Activated CD4-positive, alpha-beta memory T cell treated with anti-CD3 and anti-CD28 coated beads, Interleukin-2, amount 10 ng/mL, durations not matched to agents 7 days and 5 days (primary cell): ENCODE data around the gene RASGRF1. TPM values are rescaled to one million over a fixed set of nuclear protein-coding genes. Genes with fewer than 3 reads are reported as not detected.
"Not testable (repeated sequence)": the region's sequence is repeated elsewhere in the genome, so short reads cannot be mapped to it uniquely, and the experiment has no call there.

ENCODE experiments used
- CTCF ChIA-PET: fragments of 350-600 bp; sonication (Branson Sonifier 250); formaldehyde crosslinking; loops from one replicate; lab custom pipeline; 2021; ENCODE audit warnings: antibody characterized with exemption, inconsistent platforms; lab: Charles Lee
- POLR2A ChIA-PET: fragments of 350-600 bp; sonication (Branson Sonifier 250); formaldehyde crosslinking; loops from one replicate; lab custom pipeline; 2021; ENCODE audit warnings: antibody characterized with exemption; lab: Charles Lee
- DNase-seq: peaks from one replicate; pipeline ENCODE4 v3.0.0-alpha.2; 2020
- H3K27ac Mint-ChIP-seq: one replicate; pipeline ENCODE4 v1.8.0; 2021; ENCODE audit warnings: mild to moderate bottlenecking, mixed read lengths
- H3K27me3 Mint-ChIP-seq: one replicate; pipeline ENCODE4 v1.8.0; 2021; ENCODE audit warnings: mixed read lengths
- H3K36me3 Mint-ChIP-seq: one replicate; pipeline ENCODE4 v1.8.0; 2021; ENCODE audit warnings: low read depth, mixed read lengths
- H3K4me1 Mint-ChIP-seq: one replicate; pipeline ENCODE4 v1.8.0; 2021; ENCODE audit warnings: mixed read lengths
- H3K4me3 Mint-ChIP-seq: one replicate; pipeline ENCODE4 v1.8.0; 2021; ENCODE audit warnings: mild to moderate bottlenecking, mixed read lengths
- H3K9me3 Mint-ChIP-seq: one replicate; pipeline ENCODE4 v1.8.0; 2021; ENCODE audit warnings: mixed read lengths
- total RNA-seq, 2 experiments: library from RNA; stranded (reverse); gene quantifications; one replicate each; pipeline ENCODE4 v1.2.3, GENCODE V29; 2021

Gene RASGRF1
- total RNA-seq, 2 experiments from 2014 or later: not detected

GRCh38 chr15:79117442-79118204 lies 27.0 kb upstream of the RASGRF1 start:
- H3K36me3 Mint-ChIP-seq: no peaks in the 10 kb centered on the region
- H3K27me3 Mint-ChIP-seq: peaks cover 4% of the 10 kb centered on the region
- CTCF ChIA-PET: no interaction called here
- no peaks in the 10 kb centered on the region for H3K9me3 Mint-ChIP-seq
- POLR2A ChIA-PET: no interaction called here
- H3K4me1 Mint-ChIP-seq: no peaks in the 10 kb centered on the region
- no peak overlapping the region for H3K4me3 Mint-ChIP-seq
- no peak overlapping the region for H3K27ac Mint-ChIP-seq
- DNase-seq: no peak

GRCh38 chr15:79116771-79117170 lies 26.2 kb upstream of the RASGRF1 start:
- no peak overlapping the region for H3K4me3 Mint-ChIP-seq
- H3K27ac Mint-ChIP-seq: no peak overlapping the region
- H3K27me3 Mint-ChIP-seq: peaks cover 10% of the 10 kb centered on the region
- H3K9me3 Mint-ChIP-seq: no peaks in the 10 kb centered on the region
- ChIA-PET POLR2A (no interaction called here), CTCF (no interaction called here)
- DNase-seq: no peak
- H3K36me3 Mint-ChIP-seq: no peaks in the 10 kb centered on the region
- H3K4me1 Mint-ChIP-seq: no peaks in the 10 kb centered on the region

DNA sequence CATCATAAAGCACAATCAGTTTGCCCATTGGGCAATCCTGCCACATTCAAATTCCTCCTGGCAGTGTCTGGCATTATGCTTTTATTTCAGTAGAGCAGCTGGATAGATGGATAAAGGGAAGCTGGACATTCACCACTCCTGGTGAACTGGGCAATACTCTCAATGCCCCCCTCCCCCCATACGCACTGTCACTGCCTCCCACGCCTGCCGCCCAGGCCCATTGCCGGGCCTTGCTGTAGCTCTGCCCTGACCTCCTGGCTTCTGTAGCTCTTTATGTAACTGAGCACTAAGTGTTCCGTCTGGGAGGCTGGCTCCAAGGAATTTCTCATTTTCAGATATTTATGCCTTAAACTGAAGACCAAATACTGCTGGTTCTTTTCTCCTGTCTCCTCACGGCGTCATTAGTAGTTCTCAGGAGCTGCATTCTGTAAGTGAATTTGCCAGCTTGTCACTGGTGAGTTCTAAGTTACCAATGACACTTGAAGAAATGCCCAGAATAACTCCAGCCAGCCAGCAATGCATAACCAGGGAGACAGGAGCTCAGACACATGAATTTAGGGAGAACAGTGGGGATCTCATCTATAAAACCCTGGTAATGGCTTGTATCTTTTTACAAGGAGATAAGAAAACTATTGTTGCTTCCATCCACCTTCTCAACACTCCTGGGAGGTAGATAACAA lies 25.5 kb upstream of the RASGRF1 start:
- H3K4me1 Mint-ChIP-seq: no peaks in the 10 kb centered on the region
- CTCF ChIA-PET: no interaction called here
- no peak overlapping the region for H3K27ac Mint-ChIP-seq
- no peak for DNase-seq
- no peaks in the 10 kb centered on the region for H3K36me3 Mint-ChIP-seq
- peaks cover 10% of the 10 kb centered on the region for H3K27me3 Mint-ChIP-seq
- POLR2A ChIA-PET: no interaction called here
- no peak overlapping the region for H3K4me3 Mint-ChIP-seq
- H3K9me3 Mint-ChIP-seq: no peaks in the 10 kb centered on the region

- H3K4me1 Mint-ChIP-seq: no peaks in the 10 kb centered on the region
- H3K27ac Mint-ChIP-seq: no peak overlapping the region
- no peak overlapping the region for H3K4me3 Mint-ChIP-seq
- POLR2A ChIA-PET: no interaction called here
- no peak for DNase-seq
- H3K9me3 Mint-ChIP-seq: no peaks in the 10 kb centered on the region
- CTCF ChIA-PET: no interaction called here
- H3K36me3 Mint-ChIP-seq: no peaks in the 10 kb centered on the region
- peaks cover 20% of the 10 kb centered on the region for H3K27me3 Mint-ChIP-seq
Measured at GRCh38 chr15:79113831-79114230, 23.3 kb upstream of the RASGRF1 start.

GRCh38 chr15:79111404-79111803 lies 20.8 kb upstream of the RASGRF1 start:
- H3K27ac Mint-ChIP-seq, POLR2A ChIA-PET, H3K4me1 Mint-ChIP-seq, H3K4me3 Mint-ChIP-seq, H3K36me3 Mint-ChIP-seq, H3K9me3 Mint-ChIP-seq, DNase-seq, CTCF ChIA-PET: not testable (repeated sequence)
- peaks cover 33% of the 10 kb centered on the region for H3K27me3 Mint-ChIP-seq

DNA sequence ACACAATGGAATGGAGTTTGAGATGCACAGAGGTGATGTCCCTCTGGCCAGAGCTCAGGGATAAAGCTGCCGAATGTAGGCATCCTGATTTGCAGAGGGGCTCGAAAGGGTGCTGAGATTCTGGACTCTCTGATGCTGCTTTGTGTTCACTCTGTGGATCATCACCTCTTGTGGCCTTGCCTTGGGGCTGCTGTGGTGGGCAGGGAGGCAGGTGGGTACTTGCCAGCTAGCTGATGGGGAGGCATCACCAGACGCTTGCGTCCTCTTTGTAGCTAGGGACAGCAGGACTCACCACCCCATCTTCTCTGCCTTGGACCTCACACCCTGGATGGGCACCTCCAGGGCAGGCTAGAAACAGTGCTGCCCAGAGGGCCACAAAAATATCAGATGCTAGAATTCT lies 14.6 kb upstream of the RASGRF1 start:
- CTCF ChIA-PET: no interaction called here
- no peak overlapping the region for H3K4me3 Mint-ChIP-seq
- peaks cover 42% of the 10 kb centered on the region for H3K27me3 Mint-ChIP-seq
- POLR2A ChIA-PET: no interaction called here
- H3K27ac Mint-ChIP-seq: no peak overlapping the region
- H3K9me3 Mint-ChIP-seq: no peaks in the 10 kb centered on the region
- no peaks in the 10 kb centered on the region for H3K4me1 Mint-ChIP-seq
- DNase-seq: no peak
- no peaks in the 10 kb centered on the region for H3K36me3 Mint-ChIP-seq

DNA sequence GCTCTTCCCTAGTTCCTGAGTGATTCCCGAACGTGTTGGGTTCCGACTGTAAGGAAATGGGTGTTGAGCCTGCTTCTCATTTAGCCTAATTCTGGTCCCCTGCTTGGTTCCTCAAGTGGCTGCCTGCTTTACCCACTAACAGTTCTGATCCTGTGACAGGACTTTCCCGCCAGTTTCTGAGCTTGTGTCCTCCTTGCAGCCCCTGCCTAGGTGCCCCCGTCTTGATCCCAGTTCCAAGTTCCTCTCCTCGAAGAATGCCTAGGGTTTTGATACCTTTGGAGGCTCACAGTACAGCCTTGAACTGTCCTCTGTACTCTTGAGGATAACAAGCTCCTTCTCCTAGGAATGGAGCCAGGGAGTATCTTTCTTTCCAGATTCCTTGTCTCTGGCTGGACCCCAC lies 12.0 kb upstream of the RASGRF1 start:
- H3K27me3 Mint-ChIP-seq: peaks cover 40% of the 10 kb centered on the region
- no peaks in the 10 kb centered on the region for H3K9me3 Mint-ChIP-seq
- no peak for DNase-seq
- ChIA-PET CTCF (no interaction called here), POLR2A (no interaction called here)
- H3K4me3 Mint-ChIP-seq: no peak overlapping the region
- no peak overlapping the region for H3K27ac Mint-ChIP-seq
- no peaks in the 10 kb centered on the region for H3K4me1 Mint-ChIP-seq
- no peaks in the 10 kb centered on the region for H3K36me3 Mint-ChIP-seq

- Mint-ChIP-seq H3K27me3 (peaks cover 41% of the 10 kb centered on the region), H3K36me3 (no peaks in the 10 kb centered on the region), H3K4me3 (no peak overlapping the region), H3K9me3 (no peaks in the 10 kb centered on the region), H3K4me1 (no peaks in the 10 kb centered on the region), H3K27ac (no peak overlapping the region)
- POLR2A ChIA-PET: no interaction called here
- no peak for DNase-seq
- CTCF ChIA-PET: no interaction called here
Measured at GRCh38 chr15:79101866-79102581, 11.4 kb upstream of the RASGRF1 start.

- CTCF ChIA-PET: no interaction called here
- Mint-ChIP-seq H3K27ac (no peak overlapping the region), H3K27me3 (peaks cover 41% of the 10 kb centered on the region)
Measured at GRCh38 chr15:79099692-79100091, 9.1 kb upstream of the RASGRF1 start.

DNA sequence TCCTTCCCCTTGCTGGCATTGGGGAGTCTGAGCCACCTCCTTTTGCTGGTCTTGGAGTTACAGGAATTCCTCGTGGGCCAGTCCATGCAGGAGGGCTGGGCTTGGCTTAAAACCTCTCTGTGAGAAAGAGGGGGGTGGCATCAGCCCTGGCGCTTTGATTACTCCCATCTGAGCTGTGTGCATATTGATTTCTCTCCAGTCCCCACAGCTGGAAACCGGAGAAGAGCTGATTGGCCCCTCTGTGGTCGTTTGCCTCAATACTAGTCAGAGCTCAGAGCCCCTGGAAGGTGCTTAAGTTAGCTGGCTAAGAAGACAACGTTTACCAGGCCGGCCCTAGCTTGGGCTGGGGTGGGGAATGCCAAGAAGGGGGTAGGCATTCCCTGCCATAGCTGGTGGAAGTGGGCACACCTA lies 4.0 kb upstream of the RASGRF1 start:
- Mint-ChIP-seq H3K36me3 (peaks cover 2% of the 10 kb centered on the region), H3K27me3 (peaks cover 58% of the 10 kb centered on the region), H3K4me3 (no peak overlapping the region), H3K9me3 (no peaks in the 10 kb centered on the region), H3K4me1 (peaks cover 5% of the 10 kb centered on the region), H3K27ac (no peak overlapping the region)
- DNase-seq: no peak
- ChIA-PET POLR2A (no interaction called here), CTCF (interaction anchor here (1.0 kb wide), 1 partner anchor 67 kb away, joined by 5 read pairs; no protein-coding TSS in a partner anchor)

More at GRCh38 chr15:79099692-79100091, 9.1 kb upstream of the RASGRF1 start:
- DNase-seq: no peak
- Mint-ChIP-seq H3K4me3 (no peak overlapping the region), H3K36me3 (no peaks in the 10 kb centered on the region), H3K9me3 (no peaks in the 10 kb centered on the region), H3K4me1 (no peaks in the 10 kb centered on the region)
- POLR2A ChIA-PET: no interaction called here

- Mint-ChIP-seq H3K27ac (no peak overlapping the region), H3K4me1 (peaks cover 5% of the 10 kb centered on the region), H3K9me3 (no peaks in the 10 kb centered on the region), H3K4me3 (no peak overlapping the region), H3K36me3 (peaks cover 2% of the 10 kb centered on the region), H3K27me3 (peaks cover 64% of the 10 kb centered on the region)
- ChIA-PET CTCF (no interaction called here), POLR2A (no interaction called here)
- DNase-seq: no peak
Measured at GRCh38 chr15:79093352-79093935, 2.9 kb upstream of the RASGRF1 start.

- Mint-ChIP-seq H3K36me3 (peaks cover 2% of the 10 kb centered on the region), H3K9me3 (no peaks in the 10 kb centered on the region), H3K4me1 (peaks cover 5% of the 10 kb centered on the region), H3K4me3 (no peak overlapping the region), H3K27ac (no peak overlapping the region), H3K27me3 (peaks cover 64% of the 10 kb centered on the region)
- ChIA-PET POLR2A (no interaction called here), CTCF (no interaction called here)
- no peak for DNase-seq
Measured at GRCh38 chr15:79092382-79092781, 1.8 kb upstream of the RASGRF1 start.
